GM12878 (cell line): ENCODE measurements around the gene DNMT3A.

ENCODE experiments used
- CEBPB ChIP-seq, 2 experiments: fragments of 150-350 bp in 1 of 2; IDR thresholded peaks; 2 replicates each; pipeline ENCODE4 v1.6.1; 2012 to 2014; ENCODE audit warnings: low read depth in 2 of 2, low read length in 2 of 2, borderline replicate concordance in 1 of 2, inconsistent platforms in 1 of 2
- EZH2 ChIP-seq: IDR thresholded peaks from 2 replicates; pipeline ENCODE4 v1.6.1; 2012; ENCODE audit warnings: low read depth, mild to moderate bottlenecking, control low read depth, inconsistent platforms, low read length, borderline replicate concordance; ENCODE audit not compliant: control insufficient read depth
- POLR2A ChIP-seq: IDR thresholded peaks from 2 replicates; pipeline ENCODE4 v1.6.1; 2011; ENCODE audit warnings: low read depth, mild to moderate bottlenecking, low read length
- RAD21 ChIP-seq: IDR thresholded peaks from 2 replicates; pipeline ENCODE4 v1.6.1; 2011; ENCODE audit warnings: mild to moderate bottlenecking, low read depth, low read length, moderate library complexity; ENCODE audit not compliant: insufficient read depth
- REST ChIP-seq: IDR thresholded peaks from 2 replicates; pipeline ENCODE4 v1.6.1; 2012; ENCODE audit warnings: mild to moderate bottlenecking, low read depth, low read length
- ZNF592 ChIP-seq: fragments of 450-650 bp; IDR thresholded peaks from 2 replicates; pipeline ENCODE4 v1.6.1; 2017; ENCODE audit warnings: mild to moderate bottlenecking, moderate library complexity

- TF ChIP-seq RAD21 (no peak), ZNF592 (no peak), EZH2 (no peak), POLR2A (no peak; the same call in 1 of the 2 replicates), REST (no peak), CEBPB (IDR thresholded peaks at IDR 0.05; ENCODE audit: borderline replicate concordance in 1 of 2, low read depth in 2 of 2, low read length in 2 of 2) (no peak)
Observed at GRCh38 chr2:25232248-25232825, 109.4 kb downstream of the DNMT3A start.
